Measurements from ENCODE around the gene B3GLCT.
"Not testable (repeated sequence)": the region's sequence is repeated elsewhere in the genome, so short reads cannot be mapped to it uniquely, and the experiment has no call there.

Gene B3GLCT

GRCh38 chr13:31199849-31200636 is at the start of gene B3GLCT:
TSS of gene B3GLCT (plus strand) at chr13:31199975. CDS start at chr13:31200085, 110 bp downstream.
- peak; percentile 77 for DNase-seq

GRCh38 chr13:31150315-31150985 is 49.3 kb upstream of the B3GLCT start:
- DNase-seq, result no peak

- no peak for DNase-seq
These were observed 47.9 kb upstream of the B3GLCT start for GRCh38 chr13:31151837-31152236.

GRCh38 chr13:31154939-31155338 is 44.8 kb upstream of the B3GLCT start:
- DNase-seq, result no peak

GRCh38 chr13:31159306-31159705 is 40.5 kb upstream of the B3GLCT start:
- DNase-seq, result no peak

- peak; percentile 52 for DNase-seq
These were observed 38.8 kb upstream of the B3GLCT start for GRCh38 chr13:31160857-31161556.

- peak; percentile 97 for DNase-seq
These were observed 38.1 kb upstream of the B3GLCT start, which contains the start of gene HSPH1 for GRCh38 chr13:31161557-31162150. TSS of gene HSPH1 (minus strand) at chr13:31161904. CDS start at chr13:31161582, 322 bp downstream.

- DNase-seq, result peak; percentile 94
These were observed 37.4 kb upstream of the B3GLCT start for GRCh38 chr13:31162151-31163008.

- no peak for DNase-seq
These were observed 33.2 kb upstream of the B3GLCT start for GRCh38 chr13:31166591-31166990.

GRCh38 chr13:31167490-31167889 is 32.3 kb upstream of the B3GLCT start:
- no peak for DNase-seq

GRCh38 chr13:31168166-31168565 is 31.6 kb upstream of the B3GLCT start:
- DNase-seq, result no peak

- DNase-seq, result no peak
These were observed 31.0 kb upstream of the B3GLCT start for GRCh38 chr13:31168736-31169135.

- no peak for DNase-seq
These were observed 27.8 kb upstream of the B3GLCT start for GRCh38 chr13:31172001-31172400.

GRCh38 chr13:31172535-31172934 is 27.2 kb upstream of the B3GLCT start:
- DNase-seq, result no peak

- no peak for DNase-seq
These were observed 25.8 kb upstream of the B3GLCT start for GRCh38 chr13:31174018-31174417.

- DNase-seq, result no peak
These were observed 23.8 kb upstream of the B3GLCT start for GRCh38 chr13:31175847-31176532.

GRCh38 chr13:31177813-31178495 is 21.8 kb upstream of the B3GLCT start:
- DNase-seq, result not testable (repeated sequence)

GRCh38 chr13:31179241-31179640 is 20.5 kb upstream of the B3GLCT start:
- DNase-seq, result no peak

- DNase-seq, result no peak
These were observed 20.0 kb upstream of the B3GLCT start for GRCh38 chr13:31179754-31180153.

GRCh38 chr13:31182987-31183386 is 16.8 kb upstream of the B3GLCT start:
- no peak for DNase-seq

GRCh38 chr13:31184451-31184850 is 15.3 kb upstream of the B3GLCT start:
- DNase-seq, result no peak
